IMR-90 (cell line): ENCODE results near the gene PSMD10. TPM values are rescaled to one million over a fixed set of nuclear protein-coding genes. Genes with fewer than 3 reads are reported as not detected.

Experiments
- ATAC-seq: fragments of 200-7000 bp; cut with Tn5 transposase; 2 replicates; pipeline ENCODE4 v1.9.1; 2020; ENCODE audit warnings: low read depth, mild to moderate bottlenecking, moderate library complexity
- BruUV-seq: library from RNA; stranded (reverse); fragments of 400-500 nt; replicated peaks from 2 replicates; lab custom pipeline; 2021; lab: Mats Ljungman, UMichigan
- CTCF ChIA-PET: fragments of 300-600 bp; formaldehyde crosslinking; extraction: SDS; loops from one replicate; lab custom pipeline; 2021; ENCODE audit warnings: antibody characterized with exemption; lab: Yijun Ruan, JAX
- POLR2A ChIA-PET: fragments of 300-600 bp; sonication (Branson Sonifier 250); formaldehyde crosslinking; loops from one replicate; lab custom pipeline; 2022; ENCODE audit warnings: antibody characterized with exemption; ENCODE audit not compliant: unreplicated experiment; lab: Charles Lee
- DNase-seq: peaks from one replicate; pipeline ENCODE4 v3.0.0; 2013
- H2AFZ ChIP-seq: replicated peaks from 2 replicates; pipeline ENCODE3; 2013; ENCODE audit warnings: low read length, mild to moderate bottlenecking; ENCODE audit not compliant: poor library complexity
- H2AK5ac ChIP-seq: 2 replicates; pipeline ENCODE4 v1.6.1; 2013; ENCODE audit warnings: low read depth, low read length, inconsistent platforms
- H2AK9ac ChIP-seq: replicated peaks from 2 replicates; pipeline ENCODE3; 2013; ENCODE audit warnings: mild to moderate bottlenecking, low read depth, low read length, moderate library complexity; ENCODE audit not compliant: poor library complexity
- H2BK120ac ChIP-seq: 2 replicates; pipeline ENCODE4 v1.6.1; 2013; ENCODE audit warnings: low read depth, low read length, inconsistent platforms
- H2BK15ac ChIP-seq: 3 replicates; pipeline ENCODE4 v1.6.1; 2013; ENCODE audit warnings: low read depth, low read length, inconsistent platforms
- H2BK20ac ChIP-seq: 2 replicates; pipeline ENCODE4 v1.6.1; 2013; ENCODE audit warnings: low read depth, mild to moderate bottlenecking, inconsistent platforms, low read length, moderate library complexity
- H2BK5ac ChIP-seq: 2 replicates; pipeline ENCODE4 v1.6.1; 2013; ENCODE audit warnings: mild to moderate bottlenecking, low read depth, low read length, inconsistent platforms; ENCODE audit not compliant: poor library complexity, severe bottlenecking
- H3K14ac ChIP-seq: replicated peaks from 2 replicates; pipeline ENCODE4 v1.6.1; 2013; ENCODE audit warnings: low read depth, low read length, inconsistent platforms
- H3K18ac ChIP-seq: 2 replicates; pipeline ENCODE4 v1.6.1; 2013; ENCODE audit warnings: low read depth, low read length, control low read depth
- H3K23ac ChIP-seq: 2 replicates; pipeline ENCODE4 v1.6.1; 2013; ENCODE audit warnings: low read depth, low read length, inconsistent platforms
- H3K27ac ChIP-seq: 2 replicates; pipeline ENCODE4 v1.5.1; 2013; ENCODE audit warnings: mild to moderate bottlenecking, control low read depth, low read length; ENCODE audit not compliant: insufficient read depth
- H3K27me3 ChIP-seq: 2 replicates; pipeline ENCODE4 v1.6.1; 2013; ENCODE audit warnings: low read length; ENCODE audit not compliant: control insufficient read depth, insufficient read depth
- H3K36me3 ChIP-seq: 2 replicates; pipeline ENCODE4 v1.6.1; 2013; ENCODE audit warnings: low read length, mixed read lengths; ENCODE audit not compliant: control insufficient read depth, insufficient read depth
- H3K4ac ChIP-seq: 2 replicates; pipeline ENCODE4 v1.6.1; 2013; ENCODE audit warnings: low read depth, low read length, inconsistent platforms
- H3K4me1 ChIP-seq: 2 replicates; pipeline ENCODE4 v1.6.1; 2013; ENCODE audit warnings: low read length, mixed read lengths; ENCODE audit not compliant: control insufficient read depth, insufficient read depth
- H3K4me2 ChIP-seq: 2 replicates; pipeline ENCODE4 v1.6.1; 2013; ENCODE audit warnings: low read depth, mild to moderate bottlenecking, control low read depth, low read length, moderate library complexity
- H3K4me3 ChIP-seq: 2 replicates; pipeline ENCODE4 v1.5.1; 2013; ENCODE audit warnings: low read depth, mild to moderate bottlenecking, control low read depth, low read length, moderate library complexity; ENCODE audit not compliant: insufficient read depth
- H3K56ac ChIP-seq: 2 replicates; pipeline ENCODE4 v1.6.1; 2013; ENCODE audit warnings: low read length, inconsistent platforms; ENCODE audit not compliant: insufficient read depth; ENCODE audit errors: extremely low read depth
- H3K79me1 ChIP-seq, 2 experiments: 2 replicates each; pipeline ENCODE4 v1.6.1; 2013; ENCODE audit warnings: low read length in 2 of 2, inconsistent platforms in 1 of 2, low read depth in 1 of 2
- H3K9ac ChIP-seq: 2 replicates; pipeline ENCODE4 v1.6.1; 2013; ENCODE audit warnings: low read depth, low read length, control low read depth
- H3K9me1 ChIP-seq: 2 replicates; pipeline ENCODE4 v1.6.1; 2013; ENCODE audit warnings: low read length, inconsistent platforms; ENCODE audit not compliant: insufficient read depth
- H3K9me3 ChIP-seq: 2 replicates; pipeline ENCODE4 v1.6.1; 2013; ENCODE audit warnings: low read length; ENCODE audit not compliant: control insufficient read depth, insufficient read depth
- H4K20me1 ChIP-seq: 2 replicates; pipeline ENCODE4 v1.6.1; 2013; ENCODE audit warnings: low read length, inconsistent platforms; ENCODE audit not compliant: insufficient read depth
- H4K5ac ChIP-seq: 2 replicates; pipeline ENCODE4 v1.6.1; 2013; ENCODE audit warnings: mild to moderate bottlenecking, low read depth, low read length, control low read depth
- H4K8ac ChIP-seq, 2 experiments: 2 replicates each; pipeline ENCODE4 v1.6.1; 2013; ENCODE audit warnings: low read depth in 2 of 2, low read length in 2 of 2, control low read depth in 1 of 2, inconsistent platforms in 1 of 2
- H4K91ac ChIP-seq: 2 replicates; pipeline ENCODE4 v1.6.1; 2013; ENCODE audit warnings: low read depth, low read length, inconsistent platforms; ENCODE audit not compliant: insufficient read depth
- BHLHE40 ChIP-seq: fragments of 150-350 bp; IDR thresholded peaks from 2 replicates; pipeline ENCODE4 v1.6.1; 2016; ENCODE audit warnings: mild to moderate bottlenecking, low read depth, low read length
- CHD1 ChIP-seq: IDR thresholded peaks from 2 replicates; pipeline ENCODE4 v1.6.1; 2012; ENCODE audit warnings: low read depth, low read length, improper control_type of control experiment
- MAZ ChIP-seq: IDR thresholded peaks from 2 replicates; pipeline ENCODE4 v1.6.1; 2012; ENCODE audit warnings: low read depth, mild to moderate bottlenecking, low read length, improper control_type of control experiment, moderate library complexity, borderline replicate concordance
- POLR2A ChIP-seq: IDR thresholded peaks from 2 replicates; pipeline ENCODE4 v1.6.1; 2012; ENCODE audit warnings: mild to moderate bottlenecking, low read depth, low read length
- RFX5 ChIP-seq: IDR thresholded peaks from 2 replicates; pipeline ENCODE4 v1.8.0; 2012; ENCODE audit warnings: low read depth, mild to moderate bottlenecking, low read length, moderate library complexity
- WGBS, 2 experiments: methylation state at CpG; one replicate each; pipeline versions ENCODE4 v1.1.5 to v1.1.7; 2013; ENCODE audit warnings: missing lambda C conversion rate in 2 of 2; ENCODE audit not compliant: insufficient read length in 1 of 2; ENCODE audit errors: extremely low coverage in 2 of 2; 5-methylcytosine and 5-hydroxymethylcytosine counted together
- dilution Hi-C: fragments of 300-500 bp; cut with HindIII; formaldehyde crosslinking; loops from one replicate; pipeline ENCODE4 v1.14.3; 2018; ENCODE audit warnings: low sequenced_read_pairs; ENCODE audit not compliant: unreplicated experiment
- in situ Hi-C: fragments of 300-500 bp; cut with MboI; formaldehyde crosslinking; loops from 3 replicates; pipeline ENCODE4 v1.14.3; 2019; ENCODE audit warnings: low sequenced_read_pairs, inconsistent platforms, mixed read lengths
- intact Hi-C: fragments of 100-400 bp; cut with micrococcal nuclease; formaldehyde crosslinking; loops from 2 replicates; pipeline ENCODE4 v1.10.0; 2022
- polyA plus RNA-seq, 3 experiments: library from polyadenylated mRNA; depleted of rRNA; stranded (reverse); fragments of >200 nt; gene quantifications; 2 replicates each; pipeline ENCODE4 v1.2.3, GENCODE V29; 2012; ENCODE audit warnings: low replicate concordance in 1 of 3
- total RNA-seq: library from RNA; depleted of rRNA; stranded (reverse); fragments of >200 nt; gene quantifications from 2 replicates; pipeline ENCODE4 v1.2.3, GENCODE V29; 2012
- TF ChIP-seq, protein P1 (sequence below): fragments of 150-350 bp; IDR thresholded peaks from 2 replicates; pipeline ENCODE4 v1.6.1; 2016; ENCODE audit warnings: low read depth, mild to moderate bottlenecking, low read length, moderate library complexity, borderline replicate concordance

PSMD10 gene
- total and polyA plus RNA-seq, 2 of the 4 experiments (the other 2 are of a cell fraction): 62.0 to 122 TPM

DNA sequence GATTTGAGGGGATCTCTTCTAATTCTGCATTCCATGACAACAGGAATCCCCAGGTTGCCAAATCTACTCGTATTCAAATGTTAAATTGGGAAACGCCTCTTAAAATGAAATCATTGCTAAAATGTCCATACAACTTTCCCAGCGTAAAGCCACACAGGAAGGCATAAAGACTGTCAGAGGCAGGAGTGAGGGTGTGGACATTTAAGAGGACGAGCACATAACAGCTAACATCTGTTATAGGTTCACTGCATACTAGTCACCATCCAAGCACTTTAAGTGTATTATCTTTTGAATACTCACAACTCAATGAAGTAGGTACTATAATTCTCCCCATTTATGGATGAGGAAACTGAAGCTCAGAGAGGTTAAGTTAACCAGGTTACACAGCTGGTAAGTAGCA is 35.8 kb upstream of the PSMD10 start:
- H4K8ac ChIP-seq: no peak overlapping the region
- H3K4me1 ChIP-seq: peaks cover 3% of the 10 kb centered on the region
- H3K23ac ChIP-seq: no peak overlapping the region
- no peak overlapping the region for H4K5ac ChIP-seq
- no peaks in the 10 kb centered on the region for H3K9me3 ChIP-seq
- BruUV-seq: no TSS peak
- DNase-seq (no peak), ATAC-seq (no peak)
- intact Hi-C loops: no loop called here
- ChIA-PET POLR2A (no interaction called here), CTCF (no interaction called here)
- no peak overlapping the region for H3K4ac ChIP-seq
- no peak overlapping the region for H2BK5ac ChIP-seq
- TF ChIP-seq BHLHE40 (no peak), CHD1 (no peak), POLR2A (no peak), MAZ (no peak), RFX5 (no peak)
- TF ChIP-seq, protein P1, sequence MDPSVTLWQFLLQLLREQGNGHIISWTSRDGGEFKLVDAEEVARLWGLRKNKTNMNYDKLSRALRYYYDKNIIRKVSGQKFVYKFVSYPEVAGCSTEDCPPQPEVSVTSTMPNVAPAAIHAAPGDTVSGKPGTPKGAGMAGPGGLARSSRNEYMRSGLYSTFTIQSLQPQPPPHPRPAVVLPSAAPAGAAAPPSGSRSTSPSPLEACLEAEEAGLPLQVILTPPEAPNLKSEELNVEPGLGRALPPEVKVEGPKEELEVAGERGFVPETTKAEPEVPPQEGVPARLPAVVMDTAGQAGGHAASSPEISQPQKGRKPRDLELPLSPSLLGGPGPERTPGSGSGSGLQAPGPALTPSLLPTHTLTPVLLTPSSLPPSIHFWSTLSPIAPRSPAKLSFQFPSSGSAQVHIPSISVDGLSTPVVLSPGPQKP: no peak
- H2AFZ ChIP-seq: no peak overlapping the region
- dilution Hi-C loops: no loop called here
- H2BK20ac ChIP-seq: no peak overlapping the region
- no peak overlapping the region for H3K27ac ChIP-seq
- H3K4me3 ChIP-seq: no peak overlapping the region
- no peak overlapping the region for H2BK120ac ChIP-seq
- no peak overlapping the region for H3K9ac ChIP-seq
- no peak overlapping the region for H2AK5ac ChIP-seq
- no peak overlapping the region for H3K4me2 ChIP-seq
- no peaks in the 10 kb centered on the region for H4K20me1 ChIP-seq
- no peak overlapping the region for H3K14ac ChIP-seq
- H3K18ac ChIP-seq: no peak overlapping the region
- no peaks in the 10 kb centered on the region for H3K79me1 ChIP-seq
- H4K91ac ChIP-seq: no peak overlapping the region
- no peak overlapping the region for H2BK15ac ChIP-seq
- in situ Hi-C loops: no loop called here
- H2AK9ac ChIP-seq: no peak overlapping the region
- no peak overlapping the region for H3K56ac ChIP-seq
- H3K9me1 ChIP-seq: 0 out of 2 replicates have a peak, but pooled peaks cover 3% of the 10 kb centered on the region
- H3K36me3 ChIP-seq: no peaks in the 10 kb centered on the region; the same call in 1 of the 2 replicates
- H3K27me3 ChIP-seq: no peaks in the 10 kb centered on the region; the same call in 1 of the 2 replicates
- WGBS, 2 experiments: no CpG with 5 or more reads among the region's 4 CpGs
